ENCODE data around the gene KRTAP5-10.
"Not testable (repeated sequence)": the region's sequence is repeated elsewhere in the genome, so short reads cannot be mapped to it uniquely, and the experiment has no call there.

Gene KRTAP5-10

DNA sequence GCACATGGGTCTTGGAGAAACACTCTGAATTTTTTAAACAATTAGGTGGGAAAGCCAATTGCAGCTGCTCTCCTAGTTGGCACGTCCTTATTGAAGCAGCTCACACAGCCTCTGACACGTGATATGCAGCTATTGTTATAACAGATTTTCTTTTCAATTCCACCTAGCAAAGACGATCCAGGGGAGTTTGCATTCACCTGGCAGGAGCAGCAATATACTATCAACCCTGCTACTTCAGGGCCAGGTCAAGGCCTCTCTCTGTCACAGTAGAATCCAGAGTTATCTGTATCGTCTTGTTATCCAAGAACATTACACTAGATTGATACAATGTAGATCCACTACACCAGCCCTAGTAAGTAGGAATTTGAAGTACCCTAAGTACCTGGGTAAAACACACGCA, 9.1 kb downstream of the KRTAP5-10 start:
- no peak for DNase-seq

- no peak for DNase-seq
These were observed 10.5 kb downstream of the KRTAP5-10 start for GRCh38 chr11:71575723-71576424.

- not testable (repeated sequence) for DNase-seq
These were observed 11.5 kb downstream of the KRTAP5-10 start for GRCh38 chr11:71576688-71577465.

- no peak for DNase-seq
These were observed 12.2 kb downstream of the KRTAP5-10 start for GRCh38 chr11:71577469-71578004.

DNA sequence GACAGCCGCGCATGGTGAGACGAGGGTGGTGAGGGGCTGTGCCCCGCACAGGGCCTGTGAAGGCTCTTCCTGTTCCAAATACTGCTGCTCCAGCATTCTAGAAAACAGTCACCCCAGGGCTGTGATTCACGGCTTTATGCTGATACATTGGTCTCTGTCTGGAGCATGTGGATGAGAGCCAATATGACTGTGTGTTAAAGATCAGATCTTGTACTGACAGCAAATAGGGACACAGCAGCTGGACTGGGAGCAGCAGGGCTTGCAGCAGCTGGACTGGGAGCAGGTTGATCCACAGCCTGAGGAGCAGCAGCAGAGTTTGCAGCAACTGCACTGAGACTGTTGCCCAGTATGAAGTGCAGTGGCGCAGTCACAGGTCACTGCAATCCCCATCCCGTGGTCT, 14.2 kb downstream of the KRTAP5-10 start:
- not testable (repeated sequence) for DNase-seq

- peak; percentile 53 for DNase-seq
These were observed 15.0 kb downstream of the KRTAP5-10 start for GRCh38 chr11:71580057-71581003.

- DNase-seq = no peak
These were observed 16.5 kb downstream of the KRTAP5-10 start for GRCh38 chr11:71581826-71582225.

- DNase-seq = no peak
These were observed 17.0 kb downstream of the KRTAP5-10 start, which contains the start of gene KRTAP5-11 for GRCh38 chr11:71582309-71582895. Gene KRTAP5-11, minus strand, starts transcription at chr11:71582875. Its CDS starts 38 bp downstream, at chr11:71582837.

DNA sequence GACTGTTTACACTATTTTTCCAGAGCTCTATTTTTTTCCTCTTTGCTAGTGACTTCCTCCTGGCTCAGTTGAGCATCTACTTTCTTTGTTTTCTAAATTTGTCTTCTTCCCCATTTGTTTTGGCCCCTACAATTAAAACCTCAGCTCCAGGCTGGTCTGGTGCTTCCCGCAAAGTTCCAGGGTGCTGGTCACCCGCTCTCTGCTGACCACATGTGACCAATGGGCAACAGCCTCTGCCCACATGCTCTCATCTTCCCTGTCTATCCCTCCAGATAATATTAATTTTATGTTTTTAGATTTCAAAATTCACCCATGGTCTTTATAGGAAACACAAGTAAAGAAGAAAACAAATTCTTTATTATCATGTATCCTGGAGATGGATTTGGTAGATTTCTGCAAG, 17.6 kb downstream of the KRTAP5-10 start:
- not testable (repeated sequence) for DNase-seq

- DNase-seq = not testable (repeated sequence)
These were observed 20.3 kb downstream of the KRTAP5-10 start for GRCh38 chr11:71585673-71586072.

GRCh38 chr11:71588314-71588713, 23.0 kb downstream of the KRTAP5-10 start:
- DNase-seq = not testable (repeated sequence)

GRCh38 chr11:71588822-71589545, 23.6 kb downstream of the KRTAP5-10 start:
- peak; percentile 43 for DNase-seq

DNA sequence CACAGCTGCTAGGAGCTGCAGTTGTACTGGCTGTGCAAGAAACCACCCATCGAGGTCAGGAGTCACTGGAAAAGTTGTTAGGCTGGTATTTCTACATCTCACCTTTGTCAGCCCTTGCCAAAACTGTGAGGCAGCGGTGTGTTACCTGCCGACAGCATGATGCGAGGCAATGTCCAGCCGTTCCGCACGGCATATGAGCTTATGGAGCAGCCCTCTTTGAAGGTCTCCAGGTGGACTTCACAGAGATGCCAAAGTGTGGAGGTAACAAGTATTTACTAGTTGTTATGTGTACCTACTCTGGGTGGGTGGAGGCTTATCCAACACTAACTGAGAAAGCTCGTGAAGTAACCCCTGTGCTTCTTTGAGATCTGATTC, 24.2 kb downstream of the KRTAP5-10 start:
- not testable (repeated sequence) for DNase-seq

DNA sequence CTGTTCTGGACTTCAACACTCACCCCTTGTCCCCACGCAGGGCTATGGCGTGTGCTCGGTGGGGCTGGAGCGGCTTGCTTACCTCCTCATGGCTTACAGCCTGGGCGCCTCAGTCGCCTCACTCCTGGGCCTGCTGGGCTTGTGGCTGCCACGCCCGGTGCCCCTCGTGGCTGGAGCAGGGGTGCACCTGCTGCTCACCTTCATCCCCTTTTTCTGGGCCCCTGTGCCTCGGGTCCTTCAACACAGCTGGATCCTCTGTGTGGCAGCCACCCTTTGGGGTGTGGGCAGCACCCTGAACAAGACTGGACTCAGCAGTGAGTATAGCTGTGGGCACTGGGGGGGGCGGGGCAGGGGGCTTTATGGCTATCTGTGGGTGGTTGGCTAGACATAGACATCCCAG, 37.9 kb downstream of the KRTAP5-10 start:
- DNase-seq = not testable (repeated sequence)

GRCh38 chr11:71604798-71605488, 39.6 kb downstream of the KRTAP5-10 start:
- DNase-seq = not testable (repeated sequence)

DNA sequence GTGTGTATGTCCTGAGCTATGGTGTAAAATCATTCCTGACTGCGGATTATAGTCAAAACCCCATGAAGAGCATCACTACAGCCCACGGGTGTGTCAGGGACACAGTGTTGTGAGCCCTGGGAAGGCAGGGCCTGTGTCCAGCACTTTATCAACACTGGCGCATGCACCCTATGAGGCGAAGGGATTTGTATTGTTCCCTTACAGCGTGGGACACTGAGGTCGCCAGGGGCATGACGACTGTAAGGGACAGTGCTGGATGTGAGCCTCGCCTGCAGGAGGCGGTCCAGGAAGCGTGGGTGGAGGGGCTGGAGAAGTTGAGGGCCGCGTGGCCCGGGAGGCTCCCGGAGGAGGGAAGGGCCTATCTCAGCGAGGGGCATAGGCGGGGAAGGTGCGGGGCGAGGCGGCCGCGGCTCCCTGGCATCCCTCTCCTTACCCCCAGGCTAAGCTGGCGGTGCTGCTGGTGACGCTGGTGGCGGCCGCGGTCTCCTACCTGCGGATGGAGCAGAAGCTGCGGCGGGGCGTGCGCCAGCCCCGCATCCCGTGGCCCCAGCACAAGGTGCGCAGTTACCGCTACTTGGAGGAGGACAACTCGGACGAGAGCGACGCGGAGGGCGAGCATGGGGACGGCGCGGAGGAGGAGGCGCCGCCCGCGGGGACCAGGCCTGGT, 41.6 kb downstream of the KRTAP5-10 start:
- DNase-seq = not testable (repeated sequence)

DNA sequence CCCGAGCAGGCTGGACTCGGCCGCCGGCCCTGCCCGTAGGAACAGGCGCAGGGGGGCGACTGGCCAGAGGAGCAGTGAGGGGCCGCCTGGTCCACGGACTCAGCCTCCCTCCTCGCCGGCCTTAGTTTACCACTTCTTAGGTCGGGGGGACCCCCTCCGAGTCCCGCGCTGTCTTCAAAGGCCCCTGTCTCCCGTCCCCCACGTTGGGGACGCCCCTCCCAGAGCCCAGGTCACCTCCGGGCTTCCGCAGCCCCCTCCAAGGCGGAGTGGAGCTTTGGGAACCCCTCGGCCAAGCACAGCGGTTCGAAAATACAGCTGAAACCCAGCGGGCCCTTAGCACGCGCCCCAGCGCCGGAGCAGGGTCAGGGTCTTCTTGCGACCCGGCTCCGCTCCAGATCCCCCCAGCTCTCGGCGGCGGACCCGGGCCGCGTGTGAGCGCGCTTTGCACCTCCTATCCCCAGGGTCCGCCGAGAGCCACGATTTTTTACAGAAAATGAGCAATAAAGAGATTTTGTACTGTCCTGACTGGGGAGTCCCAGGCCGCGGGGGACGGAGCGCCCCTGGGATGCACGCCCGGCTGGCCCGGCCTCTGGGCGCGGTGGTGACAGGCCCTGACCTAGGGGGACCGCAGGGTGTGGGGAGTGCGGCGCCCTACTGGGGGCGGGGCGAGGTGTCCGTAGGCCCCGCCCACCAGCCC, 42.3 kb downstream of the KRTAP5-10 start:
- not testable (repeated sequence) for DNase-seq

GRCh38 chr11:71608272-71608671, 42.9 kb downstream of the KRTAP5-10 start:
- not testable (repeated sequence) for DNase-seq

DNA sequence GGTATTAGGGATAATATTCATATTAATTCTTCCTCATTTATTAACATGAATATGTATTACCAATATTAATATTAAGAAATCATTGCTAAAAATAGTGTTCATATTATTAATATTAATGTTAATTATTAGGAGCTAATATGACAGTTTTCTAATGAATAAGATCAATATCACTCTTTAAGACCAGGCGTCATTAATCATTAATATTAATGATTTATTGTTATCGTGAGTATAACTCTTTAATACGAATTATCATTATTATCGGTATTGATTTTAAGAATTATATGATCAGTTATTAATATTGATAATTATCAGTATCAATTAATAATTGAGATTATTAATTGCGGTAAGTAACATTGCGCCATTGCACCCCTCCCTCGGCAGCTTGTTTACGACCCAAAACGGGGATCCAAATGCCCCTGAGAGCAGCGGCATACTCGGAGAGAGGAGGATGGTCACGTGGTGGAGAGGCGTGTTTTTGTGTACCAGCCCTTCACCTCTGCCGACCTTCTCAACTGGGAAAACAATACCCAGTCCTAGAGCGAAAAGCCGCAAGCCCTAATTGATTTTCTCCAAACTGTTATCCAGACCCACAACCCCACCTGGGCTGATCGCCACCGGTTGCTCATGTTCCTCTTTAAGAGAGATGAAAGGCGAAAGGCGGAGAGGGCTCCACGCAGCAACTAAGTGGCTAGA, 46.0 kb downstream of the KRTAP5-10 start:
- not testable (repeated sequence) for DNase-seq

All from kidney glomerular epithelial cell (primary cell).